Measurements from ENCODE around the gene DEFB124.
"Not testable (repeated sequence)": the region's sequence is repeated elsewhere in the genome, so short reads cannot be mapped to it uniquely, and the experiment has no call there.

The DEFB124 gene

DNA sequence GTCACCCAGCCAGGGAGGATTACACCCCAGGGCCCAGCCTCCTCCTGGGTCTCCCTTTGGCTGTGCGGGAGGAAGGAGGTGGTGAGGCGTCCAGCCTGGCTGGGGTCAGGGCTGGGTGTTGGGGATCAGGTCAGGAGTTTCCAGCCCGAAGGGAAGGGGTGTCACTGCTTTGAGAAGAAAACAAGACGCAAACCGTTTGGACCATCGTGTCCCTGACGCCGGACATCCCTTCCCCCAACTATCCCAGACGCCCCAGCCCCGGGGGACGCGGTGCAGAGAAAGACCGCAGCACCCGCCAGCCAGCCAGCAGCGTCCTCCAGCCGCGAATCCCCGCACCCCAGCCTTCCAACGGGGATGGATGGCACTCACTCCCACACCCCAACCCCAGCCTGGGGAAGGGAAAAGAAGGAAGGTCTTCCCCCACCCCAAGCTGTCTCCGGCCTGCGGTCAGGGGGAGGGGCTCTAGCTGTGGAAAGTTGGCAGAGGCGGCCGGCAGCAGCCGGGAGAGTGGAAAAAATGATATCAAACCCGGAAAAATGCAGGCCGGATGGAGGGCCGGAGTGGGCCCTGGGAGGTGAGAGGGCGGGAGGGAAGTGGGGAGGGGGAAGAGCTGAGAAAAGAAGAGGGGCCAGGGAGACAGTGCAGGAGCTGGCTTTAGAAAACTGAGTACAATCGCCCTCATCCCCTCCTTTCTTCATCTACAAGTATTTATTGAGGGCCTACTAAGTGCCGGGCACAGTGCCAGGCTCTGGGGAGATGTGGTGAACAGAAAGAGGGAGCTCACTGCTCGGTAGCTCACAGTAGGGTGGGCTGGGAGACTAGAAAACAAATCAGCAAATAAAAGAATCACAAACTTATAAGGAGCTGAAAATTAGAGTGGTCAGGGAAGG, 10.8 kb upstream of the DEFB124 start:
- no peak for DNase-seq

DNA sequence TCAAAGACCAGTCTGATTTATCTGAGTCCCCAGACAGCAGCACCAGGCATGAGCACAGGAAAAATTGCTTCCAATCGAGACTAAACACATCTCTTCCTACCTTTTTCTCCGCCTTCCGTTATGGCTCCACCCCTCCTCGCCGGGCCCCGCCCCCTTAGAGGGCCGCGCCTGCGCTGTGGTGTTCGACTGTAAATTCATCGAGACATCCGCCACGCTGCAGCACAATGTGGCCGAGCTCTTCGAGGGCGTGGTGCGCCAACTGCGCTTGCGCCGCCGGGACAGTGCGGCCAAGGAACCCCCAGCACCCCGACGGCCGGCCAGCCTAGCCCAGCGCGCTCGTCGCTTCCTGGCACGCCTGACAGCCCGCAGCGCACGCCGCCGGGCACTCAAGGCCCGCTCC, 9.1 kb upstream of the DEFB124 start:
- peak; percentile 26 for DNase-seq

DNA sequence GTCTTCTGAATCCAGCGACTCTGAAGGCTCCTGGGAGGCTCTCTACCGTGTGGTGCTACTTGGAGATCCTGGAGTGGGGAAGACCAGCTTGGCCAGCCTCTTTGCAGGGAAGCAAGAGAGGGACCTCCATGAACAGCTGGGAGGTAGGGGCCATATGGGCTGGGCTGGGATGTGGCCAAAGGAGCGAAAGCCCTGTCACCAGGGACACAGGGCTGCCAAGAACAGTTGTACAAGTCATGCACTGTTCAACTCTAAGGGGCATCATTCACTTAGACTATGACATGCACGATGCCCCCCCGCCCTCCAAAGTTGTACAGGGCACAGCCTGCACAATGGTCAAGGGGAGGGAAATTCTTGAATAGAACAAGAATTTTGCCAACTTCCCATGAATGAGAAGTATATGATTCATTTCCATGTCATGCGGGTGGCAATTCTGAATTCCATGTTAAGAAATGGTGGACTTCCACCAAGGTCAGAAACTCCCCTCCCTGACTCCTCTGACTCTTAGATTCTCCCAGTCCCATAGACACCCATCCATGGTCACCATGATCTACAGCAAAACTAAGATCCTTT, 1.8 kb upstream of the DEFB124 start:
- DNase-seq, result no peak

DNA sequence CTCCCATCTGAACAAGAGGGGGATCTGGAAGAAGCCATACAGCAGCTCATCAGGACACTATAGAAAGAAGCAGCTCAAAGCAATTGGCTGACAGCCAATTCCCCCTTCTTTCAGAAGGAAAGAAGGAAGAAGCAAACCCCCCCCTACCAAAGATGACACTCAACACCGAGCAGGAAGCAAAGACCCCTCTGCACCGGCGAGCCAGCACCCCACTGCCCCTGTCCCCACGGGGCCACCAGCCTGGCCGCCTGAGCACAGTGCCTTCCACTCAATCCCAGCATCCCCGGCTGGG, 1.3 kb upstream of the DEFB124 start:
- DNase-seq, result no peak

DNA sequence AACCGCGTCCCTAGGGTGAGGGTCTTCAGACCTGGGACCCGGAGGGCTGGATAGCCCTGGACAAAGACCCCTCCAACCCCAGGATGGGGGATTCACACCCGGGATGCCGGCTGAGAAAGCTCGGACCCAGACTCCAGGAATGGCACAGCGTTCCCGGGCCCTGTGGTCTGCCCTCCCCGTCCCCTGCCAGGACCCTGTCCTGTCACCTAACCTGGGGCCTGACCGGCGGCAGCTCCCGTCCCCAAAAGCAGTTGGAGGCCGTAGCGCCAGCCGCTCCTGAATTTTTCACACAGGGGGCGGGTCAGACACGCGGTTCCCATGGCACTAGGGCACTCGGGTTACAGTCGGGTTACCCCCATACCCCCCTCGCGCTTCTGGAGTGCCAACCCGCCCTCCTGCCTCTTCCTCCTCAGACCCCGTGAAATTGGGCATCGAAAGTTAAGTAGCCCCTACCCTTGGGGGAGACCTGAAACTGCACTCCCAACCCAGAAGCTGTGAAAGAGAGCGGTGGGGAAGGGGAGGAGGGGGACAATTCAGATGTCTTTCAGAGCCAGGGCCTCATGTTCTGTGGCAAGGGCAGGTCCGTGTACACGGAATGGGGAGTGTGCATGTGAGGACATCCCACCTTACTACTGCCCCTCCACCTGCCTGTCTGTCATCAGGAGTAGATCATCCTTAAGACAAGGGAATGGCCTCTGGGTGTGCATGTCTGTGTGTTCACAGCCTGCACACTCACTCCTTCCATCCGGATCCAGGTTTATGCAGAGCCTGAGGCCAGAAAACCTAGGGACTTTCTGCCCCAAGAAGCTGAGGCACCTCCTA, 756 bp upstream of the DEFB124 start:
- DNase-seq, result no peak

DNA sequence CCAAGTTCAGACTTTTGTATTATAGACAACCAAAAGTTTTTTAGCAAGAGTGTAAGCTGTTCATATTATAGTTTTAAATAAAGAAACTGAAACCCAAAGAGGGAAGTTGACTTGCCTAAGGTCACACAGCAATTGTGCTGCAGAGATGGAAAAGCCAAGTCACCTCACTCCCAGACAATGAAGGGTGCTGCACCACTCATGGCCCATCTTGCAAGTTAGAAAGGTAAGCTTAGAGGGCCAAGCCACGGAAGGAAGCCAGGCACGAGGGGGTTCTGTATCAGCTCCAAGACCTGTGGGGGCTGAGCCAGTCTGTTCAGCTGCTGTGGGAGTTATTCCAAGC, 860 bp downstream of the DEFB124 start:
- DNase-seq, result no peak

DNA sequence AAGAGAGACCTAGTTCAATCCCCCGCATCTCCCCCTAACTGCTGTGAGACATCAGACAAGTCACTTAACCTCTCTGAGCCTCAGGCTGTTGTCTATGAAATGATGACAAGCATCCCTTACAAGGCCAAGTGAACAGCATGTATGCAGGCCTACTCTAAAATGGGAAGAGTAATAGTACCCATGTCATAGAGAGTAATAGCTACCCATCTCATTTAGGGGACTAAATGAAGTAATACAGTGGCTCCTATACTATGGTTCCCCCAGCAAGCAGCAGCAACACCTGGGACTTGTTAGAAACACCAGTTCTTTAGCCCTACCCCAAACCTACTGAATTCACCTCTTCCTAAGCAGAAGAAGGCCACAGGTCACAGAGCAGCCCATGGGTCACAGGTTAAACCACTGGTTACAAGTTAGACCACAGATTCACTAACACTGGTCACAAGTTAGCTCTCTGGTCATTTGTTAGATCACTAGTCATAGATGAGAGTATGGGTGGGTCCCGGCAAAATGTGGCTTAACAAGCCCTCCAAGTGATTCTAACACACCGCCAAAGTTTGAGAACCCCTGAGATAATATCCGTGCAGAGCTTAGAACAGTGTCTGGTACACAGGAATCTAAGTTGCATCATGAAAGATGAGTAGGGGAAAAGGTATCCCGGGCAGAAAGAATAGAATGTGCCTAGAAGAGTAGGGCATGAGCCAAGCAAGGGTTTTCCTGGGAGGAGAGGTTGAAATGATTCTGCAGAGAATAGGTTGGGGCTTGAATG, 1.4 kb downstream of the DEFB124 start:
- no peak for DNase-seq

DNA sequence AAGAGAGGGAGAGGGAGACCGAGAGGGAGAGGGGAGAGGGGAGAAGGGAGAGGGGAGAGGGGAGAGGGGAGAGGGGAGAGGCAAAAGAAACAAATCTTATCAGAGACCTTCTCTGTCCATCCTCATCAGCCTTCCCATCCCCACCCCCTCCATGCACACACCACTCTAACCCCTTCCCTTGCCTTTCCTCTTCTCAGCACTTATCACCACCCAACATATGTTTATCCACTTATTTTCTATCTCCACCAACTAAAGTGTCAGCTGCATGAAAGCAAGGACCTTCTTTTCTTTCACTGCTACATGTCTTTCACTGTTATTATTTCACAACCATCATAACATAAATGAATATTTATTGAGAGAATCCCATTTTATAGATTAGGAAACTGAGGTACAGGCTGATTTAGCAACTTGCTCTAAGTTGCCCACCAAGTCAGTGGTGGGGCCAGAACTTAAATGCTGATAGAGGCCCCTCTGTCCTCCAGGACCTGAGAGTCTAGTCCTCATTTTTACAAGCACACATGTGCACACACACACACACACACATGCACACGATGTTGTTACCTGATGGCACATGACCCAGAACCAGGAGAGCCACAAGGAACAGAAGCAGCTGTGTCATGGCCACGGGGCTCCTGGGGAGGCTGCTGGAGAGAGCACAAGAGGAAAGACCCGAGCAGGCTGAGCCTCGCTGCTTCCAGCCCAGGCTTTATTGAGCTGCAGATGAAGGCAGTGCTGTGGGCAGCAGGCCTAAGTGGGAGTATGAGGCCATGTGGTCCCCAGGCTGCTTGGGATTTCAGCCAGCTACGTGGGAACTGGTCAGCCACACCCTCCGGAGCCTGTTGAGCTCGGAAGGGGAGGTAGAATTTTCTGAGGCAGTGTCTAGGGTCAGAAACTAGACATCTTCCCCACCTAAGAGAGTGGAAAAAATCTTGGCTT, 2.3 kb downstream of the DEFB124 start:
- no peak for DNase-seq

DNA sequence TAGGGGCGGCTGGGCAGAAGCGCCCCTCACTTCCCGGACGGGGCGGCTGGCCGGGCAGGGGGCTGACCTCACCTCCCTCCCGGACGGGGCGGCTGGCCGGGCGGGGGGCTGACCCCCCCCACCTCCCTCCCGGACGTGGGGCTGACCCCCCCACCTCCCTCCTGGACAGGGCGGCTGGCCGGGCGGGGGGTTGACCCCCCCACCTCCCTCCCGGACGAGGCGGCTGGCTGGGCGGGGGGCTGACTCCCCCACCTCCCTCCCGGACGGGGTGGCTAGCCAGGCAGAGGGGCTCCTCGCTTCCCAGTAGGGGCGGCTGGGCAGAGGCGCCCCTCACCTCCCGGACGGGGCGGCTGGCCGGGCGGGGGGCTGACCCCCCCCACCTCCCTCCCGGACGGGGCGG, 4.0 kb downstream of the DEFB124 start:
- not testable (repeated sequence) for DNase-seq

DNA sequence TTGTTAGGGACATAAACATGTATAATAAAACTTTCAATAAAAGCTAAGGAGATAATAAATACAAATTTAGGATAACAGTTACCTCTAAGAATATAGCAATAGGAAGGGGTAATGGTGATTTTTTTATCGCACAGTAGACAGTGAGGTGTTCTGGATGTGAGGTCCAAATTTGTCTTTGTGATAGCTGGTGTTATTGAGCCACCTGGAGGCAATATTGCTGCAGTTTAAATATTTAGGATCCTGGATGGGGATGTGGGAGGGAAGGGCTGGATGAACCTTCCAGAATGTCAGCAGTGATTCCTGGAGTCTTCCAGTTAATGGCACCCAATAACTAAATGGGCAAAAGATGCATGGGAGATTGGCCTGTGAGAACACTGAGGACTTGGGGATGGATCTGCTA, 20.6 kb downstream of the DEFB124 start:
- no peak for DNase-seq

DNA sequence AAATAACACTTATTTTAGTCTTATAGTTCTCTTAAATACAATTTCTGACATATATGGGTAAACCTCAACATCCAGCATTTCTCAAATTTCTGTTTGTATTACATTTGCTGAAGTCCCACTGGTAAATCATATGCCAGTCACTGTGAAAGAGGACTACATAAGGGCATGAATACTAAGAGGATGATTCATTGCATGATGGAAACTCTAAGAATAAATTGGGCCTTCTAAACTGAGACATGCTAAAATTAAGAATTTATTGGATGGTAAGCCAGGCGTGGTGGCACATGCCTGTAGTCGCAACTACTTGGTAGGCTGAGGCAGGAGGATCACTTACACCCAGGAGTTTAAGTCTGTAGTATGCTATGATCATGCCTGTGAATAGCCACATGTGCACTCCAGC, 22.4 kb downstream of the DEFB124 start:
- DNase-seq, result no peak

DNA sequence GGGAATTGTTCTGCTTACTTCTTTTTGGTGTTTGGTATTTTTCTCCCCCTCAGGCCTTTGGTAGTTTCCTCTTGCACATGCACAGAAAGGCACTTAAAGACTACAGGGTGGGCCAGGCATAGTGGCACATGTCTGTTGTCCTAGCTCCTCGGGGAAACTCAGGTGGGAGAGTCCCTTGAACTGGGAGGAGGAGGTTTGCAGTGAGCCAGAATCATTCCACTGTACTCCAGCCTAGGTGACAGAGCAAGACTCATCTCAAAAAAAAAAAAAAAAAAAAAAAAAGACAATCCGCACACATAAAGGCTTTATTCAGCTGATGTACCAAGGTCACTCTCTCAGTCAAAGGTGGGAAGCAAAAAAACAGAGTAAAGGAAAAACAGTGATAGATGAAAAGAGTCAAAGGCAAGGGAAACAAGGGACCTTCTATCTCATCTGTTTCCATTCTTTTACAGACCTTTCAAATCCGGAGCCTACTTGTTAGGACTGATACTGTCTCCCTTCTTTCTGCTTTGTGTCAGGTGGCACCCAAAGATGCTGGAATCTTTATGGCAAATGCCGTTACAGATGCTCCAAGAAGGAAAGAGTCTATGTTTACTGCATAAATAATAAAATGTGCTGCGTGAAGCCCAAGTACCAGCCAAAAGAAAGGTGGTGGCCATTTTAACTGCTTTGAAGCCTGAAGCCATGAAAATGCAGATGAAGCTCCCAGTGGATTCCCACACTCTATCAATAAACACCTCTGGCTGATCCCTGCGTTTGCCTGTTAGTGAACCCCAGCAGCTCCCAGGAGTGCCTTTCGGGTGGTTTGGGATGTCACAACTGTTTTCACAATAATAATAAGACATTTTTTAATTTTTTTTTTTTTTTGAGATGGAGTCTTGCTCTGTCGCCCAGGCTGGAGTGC, 25.2 kb downstream of the DEFB124 start:
- no peak for DNase-seq

DNA sequence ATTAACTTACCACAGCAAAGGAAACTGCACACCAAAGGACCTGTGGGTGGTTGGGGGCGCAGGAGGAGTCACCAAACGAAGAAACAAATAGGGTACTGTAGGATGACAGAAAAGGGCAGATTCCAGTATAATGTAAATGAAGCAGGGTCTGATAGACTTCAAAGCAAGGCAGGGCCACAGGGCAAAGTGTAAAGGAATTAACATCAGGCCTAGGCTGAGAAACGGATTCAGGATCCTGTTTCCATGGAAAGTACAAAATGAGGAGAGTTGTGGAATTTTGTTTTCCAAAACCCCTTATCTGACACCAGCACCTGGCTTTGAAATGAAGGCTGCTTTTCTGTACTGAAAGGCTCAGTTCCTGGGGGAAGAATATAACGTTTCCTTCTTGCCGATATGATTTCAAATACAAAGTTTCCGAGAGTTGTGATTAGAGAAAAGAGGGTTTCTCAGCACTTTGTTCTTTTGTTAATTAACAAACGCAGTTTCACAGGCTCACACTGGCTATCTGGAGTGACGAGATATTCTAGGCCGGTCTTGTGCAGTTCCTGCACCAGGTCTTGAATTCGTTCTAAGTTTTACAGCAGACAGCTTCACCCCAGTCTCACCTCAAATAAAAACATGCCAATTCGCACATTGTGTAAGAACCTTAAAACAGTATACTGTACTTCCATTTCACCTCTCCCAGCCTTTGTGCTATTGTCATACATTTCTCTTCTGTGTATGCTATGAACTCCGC, 28.7 kb downstream of the DEFB124 start:
- no peak for DNase-seq

DNA sequence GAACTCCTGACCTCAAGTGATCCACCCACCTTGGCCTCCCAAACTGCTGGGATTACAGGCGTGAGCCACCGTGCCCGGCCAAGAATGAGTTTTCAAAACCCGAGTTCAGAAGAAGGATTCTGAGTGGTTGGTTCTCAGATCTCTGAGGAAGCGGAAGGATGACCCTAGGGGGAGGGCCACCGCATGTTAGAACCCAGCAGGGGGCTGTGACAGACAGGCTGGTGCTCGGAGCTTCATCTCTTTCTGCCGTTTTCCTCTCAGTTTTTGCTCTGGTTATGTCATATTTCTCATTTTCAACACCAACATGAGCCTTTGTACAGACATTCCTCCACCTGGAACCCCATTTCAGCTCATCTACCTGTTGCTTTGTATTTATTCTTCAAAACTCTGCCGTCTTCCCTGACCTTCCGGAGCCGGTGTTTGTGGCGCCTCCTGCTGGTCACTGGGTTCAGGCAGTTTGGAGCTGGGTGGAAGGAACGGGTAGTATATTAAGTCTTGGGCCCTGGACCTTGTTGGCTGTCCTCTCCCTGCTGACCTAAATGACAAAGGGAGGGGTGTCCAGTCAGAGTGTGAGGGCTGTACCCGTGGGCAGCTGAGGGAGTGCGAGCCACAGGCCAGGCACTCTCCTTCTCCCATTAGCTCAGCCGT, 34.8 kb downstream of the DEFB124 start, which contains the start of gene DEFB123:
Gene DEFB123, plus strand, starts transcription at position 621 of the 648 bp plus-strand sequence. CDS start 67 bp downstream, outside the sequence.
- DNase-seq, result no peak

DNA sequence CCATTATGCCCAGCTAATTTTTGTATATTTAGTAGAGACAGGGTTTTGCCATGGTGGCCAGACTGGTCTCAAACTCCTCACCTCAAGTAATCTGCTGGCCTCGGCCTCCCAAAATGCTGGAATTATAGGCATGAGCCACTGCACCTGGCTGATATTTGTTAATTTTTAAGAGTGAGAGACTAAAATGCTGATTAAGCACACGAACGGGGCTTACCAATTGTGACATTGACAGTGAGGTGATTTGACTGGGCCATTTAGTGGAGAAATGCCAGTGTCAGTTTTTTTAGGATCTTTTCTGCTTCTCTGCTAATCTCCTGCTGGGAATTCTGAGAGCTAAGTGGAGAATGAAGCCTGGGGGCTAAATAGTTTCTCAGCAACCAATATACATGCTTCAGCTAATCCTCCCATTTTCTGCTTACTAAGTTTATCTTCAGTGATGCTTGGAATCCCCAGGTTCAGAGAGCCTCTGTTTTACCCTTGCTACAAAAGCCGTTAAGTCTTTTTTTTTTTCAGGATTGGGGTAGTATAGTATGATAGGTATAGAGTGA, 44.3 kb downstream of the DEFB124 start:
- no peak for DNase-seq

DNA sequence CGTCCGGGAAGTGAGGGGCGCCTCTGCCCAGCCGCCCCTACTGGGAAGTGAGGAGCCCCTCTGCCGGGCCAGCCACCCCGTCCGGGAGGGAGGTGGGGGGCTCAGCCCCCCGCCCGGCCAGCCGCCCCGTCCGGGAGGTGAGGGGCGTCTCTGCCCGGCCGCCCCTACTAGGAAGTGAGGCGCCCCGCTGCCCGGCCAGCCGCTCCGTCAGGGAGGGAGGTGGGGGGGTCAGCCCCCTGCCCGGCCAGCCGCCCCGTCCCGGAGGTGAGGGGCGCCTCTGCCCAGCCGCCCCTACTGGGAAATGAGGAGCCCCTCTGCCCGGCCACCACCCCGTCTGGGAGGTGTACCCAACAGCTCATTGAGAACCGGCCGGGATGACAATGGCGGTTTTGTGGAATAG, 47.4 kb downstream of the DEFB124 start:
- not testable (repeated sequence) for DNase-seq

DNA sequence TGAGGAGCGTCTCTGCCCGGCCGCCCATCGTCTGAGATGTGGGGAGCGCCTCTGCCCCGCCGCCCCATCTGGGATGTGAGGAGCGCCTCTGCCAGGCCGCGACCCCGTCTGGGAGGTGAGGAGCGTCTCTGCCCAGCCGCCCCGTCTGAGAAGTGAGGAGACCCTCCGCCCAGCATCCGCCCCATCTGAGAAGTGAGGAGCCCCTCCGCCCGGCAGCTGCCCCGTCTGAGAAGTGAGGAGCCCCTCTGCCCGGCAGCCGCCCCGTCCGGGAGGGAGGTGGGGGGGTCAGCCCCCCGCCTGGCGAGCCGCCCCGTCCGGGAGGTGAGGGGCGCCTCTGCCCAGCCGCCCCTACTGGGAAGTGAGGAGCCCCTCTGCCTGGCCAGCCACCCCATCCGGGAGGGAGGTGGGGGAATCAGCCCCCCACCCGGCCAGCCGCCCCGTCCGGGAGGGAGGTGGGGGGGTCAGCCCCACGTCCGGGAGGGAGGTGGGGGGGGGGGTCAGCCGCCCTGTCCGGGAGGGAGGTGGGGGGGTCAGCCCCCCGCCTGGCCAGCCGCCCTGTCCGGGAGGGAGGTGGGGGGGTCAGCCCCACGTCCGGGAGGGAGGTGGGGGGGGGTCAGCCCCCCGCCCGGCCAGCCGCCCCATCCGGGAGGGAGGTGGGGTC, 47.9 kb downstream of the DEFB124 start:
- not testable (repeated sequence) for DNase-seq

DNA sequence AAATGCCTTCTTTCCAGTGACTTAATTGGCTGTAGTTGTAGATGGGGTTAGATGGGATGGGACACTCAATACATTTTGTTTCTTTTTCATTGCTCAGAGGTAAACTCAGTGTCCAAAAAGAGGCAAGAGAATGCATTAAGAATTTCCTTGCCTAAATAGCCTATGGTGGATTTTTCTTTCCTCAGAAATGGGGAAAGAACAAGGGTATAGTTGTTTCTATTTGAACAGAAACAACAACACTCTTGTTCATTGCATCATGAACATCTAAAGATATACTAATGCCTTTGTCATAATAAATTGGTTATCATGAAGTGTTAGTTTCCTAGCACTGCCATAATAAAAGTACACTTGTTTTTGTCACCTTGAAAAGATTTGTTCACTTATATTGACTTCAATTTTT, 49.1 kb downstream of the DEFB124 start:
- no peak for DNase-seq

DNA sequence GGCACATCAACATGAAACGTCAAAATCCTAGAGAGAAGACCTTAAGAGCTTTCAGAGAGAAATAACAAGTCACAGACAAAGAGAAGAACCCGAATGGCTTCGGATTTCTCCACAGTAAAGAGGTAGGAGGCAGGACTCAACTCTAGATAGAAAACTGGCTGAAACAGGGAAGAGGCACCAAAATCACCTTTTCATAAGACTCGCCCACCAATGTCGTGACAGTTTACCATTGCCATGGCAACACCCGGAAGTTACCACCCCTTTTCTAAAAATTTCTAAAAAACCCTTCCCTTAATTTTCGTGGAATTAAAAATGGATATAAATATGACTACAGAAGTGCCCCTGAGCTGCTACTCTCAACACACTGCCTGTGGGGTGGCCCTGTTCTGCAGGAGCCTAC, 56.6 kb downstream of the DEFB124 start:
- no peak for DNase-seq

All from activated T-cell treated with anti-CD3 and anti-CD28 coated beads, Interleukin-2, amount 50 U/mL, for 1 hour (primary cell).